GM19468 (cell line): Measurements from ENCODE around the gene KRTAP5-2.

Experiments
- ATAC-seq: cut with Tn5 transposase; IDR thresholded peaks from one replicate; pipeline ENCODE4 v1.9.1; 2021; ENCODE audit warnings: mild to moderate bottlenecking, moderate library complexity, moderate number of reproducible peaks; ENCODE audit not compliant: unreplicated experiment; ENCODE audit errors: extremely low read depth

KRTAP5-2 gene

DNA sequence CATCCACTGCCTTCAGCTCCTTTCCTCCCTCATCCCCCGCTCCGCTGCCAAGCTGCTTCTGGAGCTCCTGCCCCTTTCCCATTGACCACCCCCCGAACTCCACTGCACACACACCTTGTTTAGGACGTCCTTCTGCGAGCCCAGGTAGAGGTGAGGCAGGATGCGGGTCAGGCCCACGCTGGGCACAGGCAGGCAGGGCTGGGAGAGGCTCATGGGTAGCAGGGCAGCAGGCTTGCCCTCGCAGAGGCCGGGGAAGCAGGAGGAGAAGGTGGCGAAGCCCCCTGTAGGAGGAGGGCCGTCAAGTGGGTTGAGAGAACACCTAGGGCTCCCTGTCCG is 39.4 kb downstream of the KRTAP5-2 start:
- ATAC-seq, result no peak

DNA sequence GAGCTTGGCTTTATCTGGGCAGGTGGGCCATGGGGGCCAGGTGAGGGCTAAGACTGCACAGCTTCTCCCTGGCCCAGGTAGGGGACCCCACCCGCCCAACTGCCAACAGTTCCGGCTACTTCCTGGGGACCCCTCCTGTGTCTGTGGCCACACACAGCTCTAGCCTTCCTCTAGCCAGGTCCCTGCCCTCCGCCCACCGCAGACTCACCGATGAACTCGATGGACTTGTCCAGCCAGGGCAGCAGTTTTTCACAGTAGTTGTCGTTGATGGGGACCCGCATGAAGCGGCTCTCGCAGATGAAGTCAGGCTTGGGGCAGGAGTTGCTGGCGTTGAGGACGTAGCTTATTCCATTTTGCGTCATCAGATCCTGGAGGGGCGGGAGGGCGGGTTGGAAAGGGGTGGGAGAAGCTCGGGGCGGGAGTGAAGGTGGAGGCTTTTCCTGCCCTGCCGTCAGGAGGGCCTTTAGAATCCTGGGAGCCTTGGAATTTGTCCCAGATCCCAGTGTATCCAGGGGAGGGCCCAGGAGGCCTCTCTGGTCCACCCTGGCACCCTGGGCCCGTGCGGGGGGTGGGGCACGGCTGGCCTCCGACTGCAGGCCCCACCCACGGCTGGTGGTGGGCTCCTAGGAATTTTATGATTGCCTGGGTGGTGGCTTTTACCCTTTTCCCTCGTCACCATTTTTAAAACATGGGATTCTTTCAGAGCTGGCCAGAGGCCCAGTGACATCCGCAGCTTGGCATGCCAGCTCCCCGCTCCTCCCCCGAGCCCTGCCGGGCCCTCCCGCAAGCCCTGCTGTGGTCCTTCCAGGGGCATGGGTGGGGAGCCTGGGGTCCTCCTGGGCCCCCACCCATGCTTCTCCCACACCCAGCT is 40.0 kb downstream of the KRTAP5-2 start:
- ATAC-seq, result no peak

DNA sequence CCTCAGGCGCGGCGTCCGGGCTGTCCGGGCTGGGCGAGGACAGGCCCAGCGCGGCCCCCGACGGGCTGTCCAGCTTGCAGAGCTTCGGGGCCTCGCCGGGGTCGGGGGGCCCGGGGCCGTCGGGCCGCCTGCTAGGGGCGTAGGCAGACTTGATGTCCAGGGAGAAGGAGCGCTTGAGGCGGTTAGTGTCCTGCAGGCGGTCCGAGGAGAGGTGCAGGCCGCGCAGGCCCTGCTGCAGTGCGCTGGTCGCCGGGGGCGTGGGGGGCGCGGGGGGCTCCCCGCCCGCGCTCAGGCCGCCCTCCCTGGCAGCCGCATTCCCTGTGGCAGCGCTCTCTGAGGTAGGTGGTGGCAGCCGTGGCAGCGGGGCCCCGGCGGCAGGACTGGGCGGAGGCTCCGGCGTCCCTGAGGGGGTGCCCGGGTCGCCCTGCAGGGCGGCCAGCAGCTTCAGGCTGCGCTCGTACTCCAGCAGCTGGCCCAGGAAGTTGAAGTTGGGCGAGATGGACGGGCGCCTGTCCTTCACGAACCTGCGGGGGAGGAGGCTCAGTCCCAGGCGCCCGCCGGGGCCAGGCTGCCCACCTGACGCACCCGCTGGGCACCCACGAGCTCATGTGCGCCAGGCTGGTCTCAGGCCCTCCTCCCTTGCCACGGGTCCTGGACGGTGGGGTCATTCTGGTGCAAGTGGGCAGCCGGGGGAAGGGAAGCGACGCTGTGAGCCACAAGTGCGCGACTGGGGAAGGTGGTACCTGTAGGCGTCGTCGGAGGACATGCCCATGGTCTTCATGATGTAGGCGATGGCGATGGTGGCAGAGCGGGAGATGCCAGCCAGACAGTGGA is 40.8 kb downstream of the KRTAP5-2 start:
- ATAC-seq, result no peak

DNA sequence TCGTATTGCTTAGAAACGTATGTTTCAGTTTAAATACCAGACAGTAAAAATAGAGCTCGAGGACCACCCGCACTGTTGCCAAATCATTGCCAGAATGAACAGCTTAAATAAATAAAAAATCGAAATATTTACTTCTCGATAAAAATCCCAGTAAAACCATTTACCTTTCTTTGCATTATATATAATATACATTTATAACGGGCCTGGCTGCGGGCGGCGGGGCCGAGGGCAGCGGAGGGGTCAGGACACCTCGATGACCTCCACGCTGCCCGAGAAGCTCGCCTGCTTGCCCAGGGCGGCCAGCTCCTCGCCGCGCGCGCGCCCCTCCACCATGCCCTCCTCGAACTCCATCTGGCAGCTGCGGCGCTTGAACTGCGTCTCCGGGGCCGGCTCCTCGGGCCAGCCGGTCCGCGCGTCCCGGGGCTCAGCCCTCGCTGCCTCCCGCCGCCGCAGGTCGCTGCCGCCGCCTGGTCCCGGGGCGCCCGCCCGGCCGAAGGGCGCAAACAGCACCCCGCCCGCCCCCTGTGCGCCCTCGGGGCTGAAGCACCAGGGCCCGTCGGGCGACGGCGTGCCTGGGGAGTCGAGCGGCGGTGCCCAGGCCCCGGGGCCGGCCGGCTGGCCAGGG is 41.7 kb downstream of the KRTAP5-2 start:
- no peak for ATAC-seq

DNA sequence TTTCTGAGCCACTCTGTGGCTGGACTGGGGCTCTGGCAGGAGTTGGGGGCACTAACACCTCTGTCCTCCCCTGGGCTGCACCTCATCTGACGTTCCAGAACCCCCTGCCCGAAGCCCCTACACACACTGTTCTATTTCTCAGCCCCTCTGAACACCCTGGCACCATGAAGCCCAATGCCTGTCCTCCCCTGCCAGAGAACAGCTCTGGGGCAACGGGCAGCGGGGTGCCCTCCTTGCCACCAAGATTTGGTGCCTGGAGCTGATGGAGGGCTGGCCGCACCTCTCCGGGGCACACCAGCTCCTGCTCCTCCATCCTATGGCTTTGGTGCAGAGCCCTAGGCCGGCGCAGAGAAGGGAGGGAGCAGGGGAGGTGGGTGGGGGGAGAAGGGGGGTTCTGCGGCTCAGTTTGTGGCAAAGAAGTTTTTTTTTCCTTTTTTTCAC is 42.4 kb downstream of the KRTAP5-2 start:
- no peak for ATAC-seq

DNA sequence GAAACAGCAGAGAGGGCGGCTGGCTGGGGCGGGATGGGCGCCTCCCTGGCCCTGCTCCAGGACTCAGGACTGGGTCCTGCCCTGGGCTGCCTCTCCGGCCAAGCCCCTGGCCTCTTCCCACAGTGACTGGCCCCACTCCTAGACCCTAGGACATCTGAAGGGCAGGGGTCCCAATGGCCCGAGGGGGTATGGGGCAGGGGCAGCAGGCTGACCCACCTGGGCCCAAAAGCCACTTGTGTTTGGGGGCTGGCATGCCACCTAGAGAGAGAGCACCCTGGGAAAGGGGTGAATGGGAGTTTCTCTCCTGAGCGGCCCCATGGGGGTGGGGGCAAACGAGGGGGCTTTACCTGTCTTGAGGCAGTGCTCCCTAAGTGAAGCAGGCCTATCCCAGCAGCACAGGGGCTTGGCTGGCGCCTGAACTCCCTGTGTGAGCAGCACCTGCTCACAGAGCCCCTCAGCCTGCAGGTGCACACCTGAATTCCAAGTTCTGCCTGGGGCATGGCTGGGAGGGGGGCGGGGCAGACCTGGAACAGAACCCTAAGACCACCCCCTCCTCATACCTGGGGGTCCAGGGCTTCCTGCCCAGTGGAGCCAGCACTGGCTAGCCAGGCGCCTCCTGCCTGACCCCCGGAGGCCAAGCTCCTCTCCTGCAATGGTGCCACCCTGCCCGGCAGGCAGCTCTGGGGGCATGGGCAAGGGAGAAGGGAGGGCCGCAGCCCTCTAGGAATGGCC is 42.9 kb downstream of the KRTAP5-2 start:
- no peak for ATAC-seq

DNA sequence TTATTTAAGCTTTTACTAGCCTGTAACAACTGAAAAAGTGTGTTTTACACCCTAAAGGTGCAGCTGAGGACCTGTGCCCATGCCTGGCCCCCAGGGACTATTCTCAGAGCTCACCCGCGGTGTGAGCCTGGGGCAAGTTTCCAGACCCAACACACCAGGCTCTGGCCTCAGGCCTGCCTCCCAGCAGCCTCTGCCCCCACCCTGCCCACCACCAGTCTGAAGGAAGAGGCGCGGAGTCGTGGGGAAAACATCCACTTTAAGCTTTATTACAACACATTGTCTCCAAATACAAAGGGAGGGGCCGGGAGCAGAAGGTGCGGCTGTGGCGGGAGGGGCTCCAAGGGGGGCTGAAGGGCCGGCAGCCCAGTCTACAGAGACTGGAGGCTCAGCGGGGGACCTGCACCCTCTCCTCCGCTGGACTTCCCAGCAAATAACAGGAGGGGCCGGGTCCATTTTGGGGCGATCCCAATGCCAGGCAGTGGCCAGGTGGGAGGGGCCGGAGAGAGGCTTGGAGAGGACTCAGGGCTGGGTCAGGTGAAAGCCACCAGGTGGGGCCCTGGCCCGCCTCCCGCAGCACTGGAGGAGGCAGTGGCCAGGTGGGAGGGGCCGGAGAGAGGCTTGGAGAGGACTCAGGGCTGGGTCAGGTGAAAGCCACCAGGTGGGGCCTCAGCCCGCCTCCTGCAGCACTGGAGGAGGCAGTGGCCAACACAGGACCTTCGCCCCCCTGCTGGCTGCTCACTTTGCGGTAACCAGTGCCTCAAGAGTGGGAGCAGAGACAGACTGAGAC is 44.1 kb downstream of the KRTAP5-2 start:
- no peak for ATAC-seq

DNA sequence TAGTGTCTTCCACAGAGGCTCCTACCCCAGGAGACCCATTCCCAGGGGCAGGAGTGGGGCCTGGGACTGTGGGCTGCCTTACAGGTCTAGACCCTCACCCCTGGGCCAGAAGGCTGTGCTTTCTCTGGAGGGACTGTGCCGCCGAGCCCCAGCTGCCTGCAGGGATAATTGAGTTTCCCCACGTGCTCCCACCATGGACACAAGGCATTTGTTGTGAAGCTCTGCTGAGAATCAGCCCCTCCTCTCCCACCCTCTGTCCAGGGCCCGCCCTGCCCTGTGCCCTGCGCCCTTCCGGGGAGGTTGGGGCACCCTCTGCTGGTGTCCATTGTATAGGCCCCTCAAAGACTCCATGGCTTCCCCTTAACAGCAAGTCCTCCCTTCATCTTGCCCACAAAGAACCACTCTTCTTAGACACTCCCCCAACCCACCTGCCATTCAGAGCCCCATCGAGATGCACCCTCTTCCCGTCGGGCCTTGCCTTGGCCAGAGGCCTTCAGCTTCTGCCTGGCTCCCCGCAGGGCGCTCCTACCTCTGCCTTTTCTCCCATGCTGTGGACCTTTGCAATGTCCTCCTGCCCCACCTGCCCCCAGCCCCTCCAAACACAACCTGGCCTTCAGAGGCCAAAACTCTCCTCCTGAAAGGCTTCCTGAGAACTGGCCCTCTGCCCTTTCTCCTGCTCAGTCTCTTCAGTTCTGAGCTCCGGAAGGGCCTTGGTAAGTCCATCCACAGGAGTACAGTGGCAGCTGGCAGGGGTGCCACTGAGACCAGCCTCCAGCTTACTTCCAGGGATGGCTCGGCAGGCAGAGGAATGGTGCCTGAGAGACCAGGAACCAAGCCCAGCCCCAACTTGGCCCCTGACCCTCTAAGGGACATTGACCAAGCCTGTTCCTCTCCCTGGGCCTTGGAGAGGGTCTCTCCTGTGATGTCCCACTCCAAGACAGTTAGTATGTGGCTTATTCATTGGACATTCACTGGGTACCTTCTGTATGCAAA is 48.5 kb downstream of the KRTAP5-2 start:
- no peak for ATAC-seq

DNA sequence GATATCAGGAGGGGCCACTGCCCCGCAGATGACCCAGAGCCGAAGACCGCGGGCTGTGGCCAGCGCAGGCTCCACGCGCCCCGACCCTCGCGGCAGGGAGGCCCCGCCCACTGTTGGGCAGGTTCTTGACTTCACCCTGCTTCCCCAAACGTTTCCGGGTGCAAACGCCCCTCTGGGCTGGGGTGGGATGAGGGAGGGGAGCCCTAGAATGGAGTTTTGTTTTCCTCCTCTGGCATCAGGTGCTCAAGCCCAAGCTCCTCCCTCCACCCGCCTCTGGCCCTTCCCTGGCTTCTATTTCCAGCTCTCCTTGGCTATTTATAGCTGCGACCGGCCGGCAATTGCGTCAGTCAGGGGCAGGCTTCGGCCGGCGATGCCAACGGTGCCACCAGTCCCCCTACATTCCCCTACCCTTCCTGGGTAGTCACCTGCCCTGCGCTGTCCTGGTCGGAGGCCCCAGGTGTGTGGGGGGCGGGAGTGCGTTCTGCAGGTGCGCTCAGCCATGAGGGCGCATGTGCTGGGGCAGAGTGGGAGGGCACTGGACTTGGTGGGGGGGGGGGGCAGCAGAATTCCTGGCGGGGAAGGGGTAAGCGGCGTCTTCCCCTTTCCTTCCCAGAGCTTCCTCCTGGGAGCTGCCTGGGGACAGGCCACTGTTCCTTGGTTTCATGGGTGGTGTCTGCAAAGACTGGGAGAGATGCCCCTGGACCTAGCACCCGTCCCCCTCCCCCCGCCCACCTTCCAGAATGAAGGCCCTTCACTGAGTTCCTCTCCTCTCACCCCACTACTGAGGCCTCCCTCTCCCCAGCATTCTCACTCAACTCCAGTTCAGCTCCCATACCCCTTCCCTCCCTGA is 49.6 kb downstream of the KRTAP5-2 start:
- ATAC-seq, result no peak

DNA sequence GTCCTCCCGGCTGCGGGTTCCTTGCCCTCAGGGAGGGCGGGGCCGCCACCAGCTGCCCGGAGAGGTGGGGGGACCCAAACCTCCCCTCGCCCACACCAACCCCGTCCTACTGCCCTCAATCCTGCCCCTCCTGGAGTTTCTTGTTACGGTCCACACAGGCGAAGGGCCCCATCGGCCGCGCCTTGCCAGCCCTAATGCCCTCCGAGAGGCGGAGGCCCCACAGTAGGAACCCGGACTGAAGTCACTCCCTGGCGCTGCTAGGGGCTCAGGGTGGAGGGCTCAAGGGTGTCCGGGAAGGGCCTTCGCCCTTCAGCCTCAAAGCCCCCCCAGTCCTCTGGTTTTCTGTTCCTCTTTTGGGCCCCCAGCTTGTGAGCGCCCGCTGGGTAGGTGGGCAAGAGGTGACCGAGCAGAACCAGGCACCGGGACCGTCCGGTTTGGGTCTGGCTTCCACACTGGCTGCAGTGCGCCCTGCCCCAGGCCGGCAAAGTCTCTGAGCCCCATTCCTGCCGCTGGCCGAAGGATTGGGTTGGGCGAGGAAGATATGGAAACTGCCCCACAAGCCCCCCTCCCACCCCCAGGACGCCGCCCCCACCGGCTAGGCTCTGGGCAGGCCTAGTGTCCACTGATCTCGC is 50.5 kb downstream of the KRTAP5-2 start:
- no peak for ATAC-seq
